HUES6 (cell line): ENCODE results near the gene ZNF654.

Experiments
- H3K27ac ChIP-seq: 2 replicates; pipeline ENCODE4 v1.7.0; 2013; ENCODE audit warnings: low read depth, mild to moderate bottlenecking, low read length, inconsistent platforms
- H3K27me3 ChIP-seq: 2 replicates; pipeline ENCODE4 v1.6.1; 2013; ENCODE audit warnings: low read length; ENCODE audit not compliant: control insufficient read depth, insufficient read depth
- H3K36me3 ChIP-seq: 2 replicates; pipeline ENCODE4 v1.6.1; 2013; ENCODE audit warnings: low read length; ENCODE audit not compliant: control insufficient read depth, insufficient read depth
- H3K4me1 ChIP-seq: 2 replicates; pipeline ENCODE4 v1.6.1; 2013; ENCODE audit warnings: low read length; ENCODE audit not compliant: control insufficient read depth, insufficient read depth
- H3K4me3 ChIP-seq: 2 replicates; pipeline ENCODE4 v1.5.1; 2013; ENCODE audit warnings: low read depth, low read length
- H3K9ac ChIP-seq: one replicate; pipeline ENCODE4 v1.6.1; 2013; ENCODE audit warnings: mild to moderate bottlenecking, low read length
- H3K9me3 ChIP-seq: 2 replicates; pipeline ENCODE4 v1.6.1; 2013; ENCODE audit warnings: low read depth, low read length; ENCODE audit not compliant: control insufficient read depth, insufficient read depth

The ZNF654 gene

GRCh38 chr3:88061746-88062145 is 2.7 kb downstream of the ZNF654 start:
- Histone ChIP-seq H3K4me3 (no peak overlapping the region), H3K27me3 (no peaks in the 10 kb centered on the region), H3K4me1 (peaks cover 9% of the 10 kb centered on the region), H3K36me3 (peaks cover 5% of the 10 kb centered on the region; the same call in 1 of the 2 replicates), H3K9ac (no peak overlapping the region), H3K27ac (no peak overlapping the region), H3K9me3 (no peaks in the 10 kb centered on the region)

- H3K36me3 ChIP-seq, result no peaks in the 10 kb centered on the region
- H3K27ac ChIP-seq, result no peak overlapping the region
- no peaks in the 10 kb centered on the region for H3K4me1 ChIP-seq
- no peaks in the 10 kb centered on the region; the same call in 1 of the 2 replicates for H3K9me3 ChIP-seq
- no peaks in the 10 kb centered on the region for H3K27me3 ChIP-seq
- no peak overlapping the region for H3K4me3 ChIP-seq
- H3K9ac ChIP-seq, result no peak overlapping the region
These were observed 16.0 kb downstream of the ZNF654 start for GRCh38 chr3:88075072-88075471.

GRCh38 chr3:88075497-88075896 is 16.4 kb downstream of the ZNF654 start:
- no peaks in the 10 kb centered on the region for H3K4me1 ChIP-seq
- no peak overlapping the region for H3K4me3 ChIP-seq
- no peak overlapping the region for H3K27ac ChIP-seq
- H3K9ac ChIP-seq, result no peak overlapping the region
- H3K27me3 ChIP-seq, result no peaks in the 10 kb centered on the region
- no peaks in the 10 kb centered on the region for H3K36me3 ChIP-seq
- no peaks in the 10 kb centered on the region; the same call in 1 of the 2 replicates for H3K9me3 ChIP-seq

- no peaks in the 10 kb centered on the region for H3K27me3 ChIP-seq
- H3K9ac ChIP-seq, result no peak overlapping the region
- no peaks in the 10 kb centered on the region; the same call in 1 of the 2 replicates for H3K9me3 ChIP-seq
- no peak overlapping the region for H3K27ac ChIP-seq
- no peaks in the 10 kb centered on the region for H3K4me1 ChIP-seq
- H3K36me3 ChIP-seq, result no peaks in the 10 kb centered on the region
- no peak overlapping the region for H3K4me3 ChIP-seq
These were observed 17.7 kb downstream of the ZNF654 start for GRCh38 chr3:88076712-88077111.

GRCh38 chr3:88078932-88079331 is 19.9 kb downstream of the ZNF654 start:
- no peaks in the 10 kb centered on the region for H3K36me3 ChIP-seq
- H3K9ac ChIP-seq, result no peak overlapping the region
- no peak overlapping the region for H3K4me3 ChIP-seq
- H3K9me3 ChIP-seq, result no peaks in the 10 kb centered on the region; the same call in 1 of the 2 replicates
- H3K27me3 ChIP-seq, result no peaks in the 10 kb centered on the region
- no peak overlapping the region for H3K27ac ChIP-seq
- H3K4me1 ChIP-seq, result no peaks in the 10 kb centered on the region

GRCh38 chr3:88082854-88083253 is 23.8 kb downstream of the ZNF654 start:
- Histone ChIP-seq H3K27ac (no peak overlapping the region), H3K9me3 (no peaks in the 10 kb centered on the region; the same call in 1 of the 2 replicates), H3K9ac (no peak overlapping the region), H3K27me3 (no peaks in the 10 kb centered on the region), H3K4me1 (no peaks in the 10 kb centered on the region), H3K4me3 (no peak overlapping the region), H3K36me3 (peaks cover 4% of the 10 kb centered on the region; the same call in 1 of the 2 replicates)

- no peaks in the 10 kb centered on the region for H3K4me1 ChIP-seq
- no peak overlapping the region for H3K27ac ChIP-seq
- H3K9me3 ChIP-seq, result no peaks in the 10 kb centered on the region; the same call in 1 of the 2 replicates
- no peak overlapping the region for H3K4me3 ChIP-seq
- peaks cover 4% of the 10 kb centered on the region; the same call in 1 of the 2 replicates for H3K36me3 ChIP-seq
- no peaks in the 10 kb centered on the region for H3K27me3 ChIP-seq
- no peak overlapping the region for H3K9ac ChIP-seq
These were observed 25.0 kb downstream of the ZNF654 start for GRCh38 chr3:88084097-88084501.

- Histone ChIP-seq H3K4me1 (no peaks in the 10 kb centered on the region), H3K4me3 (no peak overlapping the region), H3K27me3 (no peaks in the 10 kb centered on the region), H3K9ac (no peak overlapping the region), H3K9me3 (0 out of 2 replicates have a peak, but pooled peaks cover 4% of the 10 kb centered on the region), H3K36me3 (peaks cover 18% of the 10 kb centered on the region), H3K27ac (no peak overlapping the region)
These were observed 31.6 kb downstream of the ZNF654 start for GRCh38 chr3:88090681-88091080.

- Histone ChIP-seq H3K4me3 (no peak overlapping the region), H3K4me1 (no peaks in the 10 kb centered on the region), H3K27ac (no peak overlapping the region), H3K36me3 (peaks cover 18% of the 10 kb centered on the region), H3K27me3 (no peaks in the 10 kb centered on the region), H3K9ac (no peak overlapping the region), H3K9me3 (0 out of 2 replicates have a peak, but pooled peaks cover 4% of the 10 kb centered on the region)
These were observed 33.2 kb downstream of the ZNF654 start for GRCh38 chr3:88092270-88092669.

- Histone ChIP-seq H3K9me3 (0 out of 2 replicates have a peak, but pooled peaks cover 4% of the 10 kb centered on the region), H3K4me1 (no peaks in the 10 kb centered on the region), H3K27me3 (no peaks in the 10 kb centered on the region), H3K36me3 (peaks cover 13% of the 10 kb centered on the region), H3K9ac (no peak overlapping the region), H3K27ac (no peak overlapping the region), H3K4me3 (no peak overlapping the region)
These were observed 34.2 kb downstream of the ZNF654 start for GRCh38 chr3:88093266-88093665.

GRCh38 chr3:88101142-88101541 is 42.1 kb downstream of the ZNF654 start:
- H3K9ac ChIP-seq, result no peak overlapping the region
- no peaks in the 10 kb centered on the region for H3K4me1 ChIP-seq
- no peaks in the 10 kb centered on the region for H3K9me3 ChIP-seq
- no peaks in the 10 kb centered on the region for H3K27me3 ChIP-seq
- no peak overlapping the region for H3K27ac ChIP-seq
- H3K36me3 ChIP-seq, result no peaks in the 10 kb centered on the region
- H3K4me3 ChIP-seq, result no peak overlapping the region

- no peak overlapping the region for H3K27ac ChIP-seq
- no peak overlapping the region for H3K9ac ChIP-seq
- no peak overlapping the region for H3K4me3 ChIP-seq
- no peaks in the 10 kb centered on the region for H3K4me1 ChIP-seq
- no peaks in the 10 kb centered on the region for H3K9me3 ChIP-seq
- H3K36me3 ChIP-seq, result no peaks in the 10 kb centered on the region
- H3K27me3 ChIP-seq, result no peaks in the 10 kb centered on the region
These were observed 46.3 kb downstream of the ZNF654 start for GRCh38 chr3:88105325-88105724.
